AG20443 (cell line): Measurements from ENCODE around the gene TBX5.
A peak's percentile ranks its signal among the peaks of the same experiment; 100 is the strongest.

Experiments
- DNase-seq: peaks from one replicate; pipeline ENCODE4 v3.0.0; 2012; ENCODE audit warnings: low spot score, mixed read lengths

Gene TBX5

GRCh38 chr12:114405519-114406271 is at the start of gene TBX5:
TSS of gene TBX5 (minus strand) at chr12:114406144. CDS start at chr12:114403898, 2,246 bp downstream.
- peak; percentile 50 for DNase-seq

GRCh38 chr12:114451657-114452056 is 45.7 kb upstream of the TBX5 start:
- DNase-seq: no peak

GRCh38 chr12:114450515-114451300 is 44.8 kb upstream of the TBX5 start:
- DNase-seq: no peak

- no peak for DNase-seq
Measured at GRCh38 chr12:114450019-114450418, 44.1 kb upstream of the TBX5 start.

GRCh38 chr12:114448618-114448933 is 42.6 kb upstream of the TBX5 start:
- DNase-seq: no peak

GRCh38 chr12:114447799-114448617 is 42.1 kb upstream of the TBX5 start:
- DNase-seq: no peak

GRCh38 chr12:114447274-114447716 is 41.4 kb upstream of the TBX5 start:
- no peak for DNase-seq

GRCh38 chr12:114445401-114446323 is 39.7 kb upstream of the TBX5 start:
- DNase-seq: no peak

GRCh38 chr12:114444422-114445279 is 38.7 kb upstream of the TBX5 start:
- DNase-seq: no peak

GRCh38 chr12:114443607-114444421 is 37.9 kb upstream of the TBX5 start:
- DNase-seq: no peak

GRCh38 chr12:114442578-114442977 is 36.6 kb upstream of the TBX5 start:
- DNase-seq: no peak

- no peak for DNase-seq
Measured at GRCh38 chr12:114441545-114441944, 35.6 kb upstream of the TBX5 start.

- DNase-seq: no peak
Measured at GRCh38 chr12:114441039-114441383, 35.1 kb upstream of the TBX5 start.

- peak; percentile 48 for DNase-seq
Measured at GRCh38 chr12:114440270-114441038, 34.5 kb upstream of the TBX5 start.

- no peak for DNase-seq
Measured at GRCh38 chr12:114439817-114440216, 33.9 kb upstream of the TBX5 start.

- no peak for DNase-seq
Measured at GRCh38 chr12:114439261-114439683, 33.3 kb upstream of the TBX5 start.

- no peak for DNase-seq
Measured at GRCh38 chr12:114438635-114439256, 32.8 kb upstream of the TBX5 start.

- no peak for DNase-seq
Measured at GRCh38 chr12:114434341-114434740, 28.4 kb upstream of the TBX5 start.
